ENCODE measurements around the gene CACNA1G.

DNA sequence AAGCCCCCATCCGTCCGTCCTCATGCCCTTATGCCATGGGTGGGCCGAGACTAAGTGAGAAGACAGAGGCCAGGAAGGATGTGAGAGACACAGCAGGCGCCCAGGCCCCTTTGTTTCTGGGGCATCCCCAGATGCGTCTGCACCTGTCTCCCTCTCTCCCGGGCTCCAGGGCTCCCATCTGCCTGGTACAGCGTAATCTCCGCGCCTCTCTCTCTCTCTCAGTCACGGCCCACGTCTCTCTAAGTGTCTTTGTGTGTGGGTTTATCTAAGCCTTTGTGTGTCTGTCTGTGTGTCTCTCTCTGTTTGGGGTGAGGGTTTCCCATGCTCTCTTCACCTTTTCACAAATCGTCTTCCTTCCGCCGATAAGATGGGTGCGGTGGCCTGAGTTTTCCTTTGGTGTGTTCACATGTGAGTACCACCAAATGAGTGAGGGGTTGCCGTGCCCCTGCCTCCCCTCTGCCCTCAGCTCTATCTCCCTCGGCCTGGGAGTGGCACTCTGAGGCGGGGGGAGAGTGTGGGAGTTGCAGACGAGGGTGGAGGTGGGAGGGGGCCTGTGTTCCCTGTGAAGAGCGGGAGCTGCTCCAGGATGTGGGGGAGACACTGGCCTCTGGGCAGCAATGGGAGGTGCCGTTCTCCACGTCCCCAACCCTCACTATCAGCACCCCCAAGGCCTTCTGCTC is 48.3 kb downstream of the CACNA1G start:
- TF ChIP-seq, protein P1, sequence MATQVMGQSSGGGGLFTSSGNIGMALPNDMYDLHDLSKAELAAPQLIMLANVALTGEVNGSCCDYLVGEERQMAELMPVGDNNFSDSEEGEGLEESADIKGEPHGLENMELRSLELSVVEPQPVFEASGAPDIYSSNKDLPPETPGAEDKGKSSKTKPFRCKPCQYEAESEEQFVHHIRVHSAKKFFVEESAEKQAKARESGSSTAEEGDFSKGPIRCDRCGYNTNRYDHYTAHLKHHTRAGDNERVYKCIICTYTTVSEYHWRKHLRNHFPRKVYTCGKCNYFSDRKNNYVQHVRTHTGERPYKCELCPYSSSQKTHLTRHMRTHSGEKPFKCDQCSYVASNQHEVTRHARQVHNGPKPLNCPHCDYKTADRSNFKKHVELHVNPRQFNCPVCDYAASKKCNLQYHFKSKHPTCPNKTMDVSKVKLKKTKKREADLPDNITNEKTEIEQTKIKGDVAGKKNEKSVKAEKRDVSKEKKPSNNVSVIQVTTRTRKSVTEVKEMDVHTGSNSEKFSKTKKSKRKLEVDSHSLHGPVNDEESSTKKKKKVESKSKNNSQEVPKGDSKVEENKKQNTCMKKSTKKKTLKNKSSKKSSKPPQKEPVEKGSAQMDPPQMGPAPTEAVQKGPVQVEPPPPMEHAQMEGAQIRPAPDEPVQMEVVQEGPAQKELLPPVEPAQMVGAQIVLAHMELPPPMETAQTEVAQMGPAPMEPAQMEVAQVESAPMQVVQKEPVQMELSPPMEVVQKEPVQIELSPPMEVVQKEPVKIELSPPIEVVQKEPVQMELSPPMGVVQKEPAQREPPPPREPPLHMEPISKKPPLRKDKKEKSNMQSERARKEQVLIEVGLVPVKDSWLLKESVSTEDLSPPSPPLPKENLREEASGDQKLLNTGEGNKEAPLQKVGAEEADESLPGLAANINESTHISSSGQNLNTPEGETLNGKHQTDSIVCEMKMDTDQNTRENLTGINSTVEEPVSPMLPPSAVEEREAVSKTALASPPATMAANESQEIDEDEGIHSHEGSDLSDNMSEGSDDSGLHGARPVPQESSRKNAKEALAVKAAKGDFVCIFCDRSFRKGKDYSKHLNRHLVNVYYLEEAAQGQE (IDR thresholded peaks at IDR 0.05; ENCODE audit: insufficient read depth in 1 of 2, low read depth in 2 of 2, low read length in 2 of 2) = no peak
- no peak for TF ChIP-seq TAF1 (IDR thresholded peaks at IDR 0.05; ENCODE audit: borderline replicate concordance, insufficient read depth, low read length)
- no peak for TF ChIP-seq POLR2AphosphoS5 (IDR thresholded peaks at IDR 0.05; ENCODE audit: low read depth, low read length)
- no peak for TF ChIP-seq SIN3A (IDR thresholded peaks at IDR 0.05; ENCODE audit: borderline replicate concordance, insufficient read depth, low read length)

Data from PFSK-1 (cell line).